Glutamatergic neuron (in vitro differentiated cells): ENCODE results near the gene SPPL2C. TPM values are rescaled to one million over a fixed set of nuclear protein-coding genes. Genes with fewer than 3 reads are reported as not detected.
A peak's percentile ranks its signal among the peaks of the same experiment; 100 is the strongest.

Experiments used
- DNase-seq: peaks from one replicate; pipeline ENCODE4 v3.0.0; 2022
- H3K27ac Mint-ChIP-seq: one replicate; pipeline ENCODE4 v1.8.0; 2020; ENCODE audit warnings: mild to moderate bottlenecking, mixed read lengths, inconsistent platforms; ENCODE audit not compliant: unreplicated experiment
- H3K27me3 Mint-ChIP-seq: one replicate; pipeline ENCODE4 v1.8.0; 2020; ENCODE audit warnings: mild to moderate bottlenecking, moderate library complexity, mixed read lengths, inconsistent platforms; ENCODE audit not compliant: unreplicated experiment
- H3K36me3 Mint-ChIP-seq: one replicate; pipeline ENCODE4 v1.8.0; 2020; ENCODE audit warnings: mild to moderate bottlenecking, mixed read lengths, inconsistent platforms; ENCODE audit not compliant: unreplicated experiment
- H3K4me1 Mint-ChIP-seq: one replicate; pipeline ENCODE4 v1.8.0; 2020; ENCODE audit warnings: mild to moderate bottlenecking, low read depth, mixed read lengths, inconsistent platforms; ENCODE audit not compliant: unreplicated experiment
- H3K4me3 Mint-ChIP-seq: one replicate; pipeline ENCODE4 v1.8.0; 2020; ENCODE audit warnings: mild to moderate bottlenecking, mixed read lengths, inconsistent platforms; ENCODE audit not compliant: unreplicated experiment
- H3K9me3 Mint-ChIP-seq: one replicate; pipeline ENCODE4 v1.8.0; 2020; ENCODE audit warnings: mild to moderate bottlenecking, moderate library complexity, mixed read lengths, inconsistent platforms; ENCODE audit not compliant: unreplicated experiment
- CTCF ChIP-seq: fragments of 200-600 bp; sonication (generic); IDR thresholded peaks from one replicate; pipeline ENCODE4 v1.5.0; 2021; ENCODE audit not compliant: partially characterized antibody, unreplicated experiment
- long read RNA-seq: library from polyadenylated mRNA; unstranded; transcript quantifications from one replicate; pipeline ENCODE4 v2.0.0, GENCODE V29; 2020; ENCODE audit not compliant: unreplicated experiment
- total RNA-seq: library from RNA; stranded (reverse); fragmentation: NEBNext Ultra II Directional; extraction: Animal tissue kit (Norgen Biotek cat#: 25700); gene quantifications from one replicate; pipeline ENCODE4 v1.2.1, GENCODE V29; 2021; ENCODE audit not compliant: unreplicated experiment

Gene SPPL2C
- not detected for total RNA-seq
- long read RNA-seq: 0 reads

- Mint-ChIP-seq H3K9me3 (peaks cover 5% of the 10 kb centered on the region), H3K27ac (no peak within 1 kb of the TSS), H3K27me3 (no peaks in the 10 kb centered on the region), H3K36me3 (no peaks in the 10 kb centered on the region), H3K4me3 (no peak within 1 kb of the TSS), H3K4me1 (peaks cover 12% of the 10 kb centered on the region)
- no peak for DNase-seq
- TF ChIP-seq CTCF: no peak
These were observed at the start of gene SPPL2C for GRCh38 chr17:45844695-45845375. Gene SPPL2C, plus strand, starts transcription at chr17:45844881. Its CDS starts 26 bp downstream, at chr17:45844907.

- TF ChIP-seq CTCF: no peak
- no peaks in the 10 kb centered on the region for H3K36me3 Mint-ChIP-seq
- peaks cover 4% of the 10 kb centered on the region for H3K9me3 Mint-ChIP-seq
- H3K27me3 Mint-ChIP-seq: peaks cover 6% of the 10 kb centered on the region
- H3K4me1 Mint-ChIP-seq: peaks cover 3% of the 10 kb centered on the region
- no peak for DNase-seq
- no peak overlapping the region for H3K27ac Mint-ChIP-seq
- H3K4me3 Mint-ChIP-seq: no peak overlapping the region
These were observed 43.9 kb upstream of the SPPL2C start for GRCh38 chr17:45800816-45801215.

- Mint-ChIP-seq H3K4me3 (no peak overlapping the region), H3K27me3 (peaks cover 6% of the 10 kb centered on the region), H3K4me1 (peaks cover 3% of the 10 kb centered on the region), H3K27ac (no peak overlapping the region), H3K9me3 (peaks cover 4% of the 10 kb centered on the region), H3K36me3 (no peaks in the 10 kb centered on the region)
- DNase-seq: no peak
- TF ChIP-seq CTCF: no peak
These were observed 43.3 kb upstream of the SPPL2C start for GRCh38 chr17:45801421-45801820.

GRCh38 chr17:45808845-45809244, 35.8 kb upstream of the SPPL2C start:
- no peak for DNase-seq
- peaks cover 5% of the 10 kb centered on the region for H3K27me3 Mint-ChIP-seq
- no peak overlapping the region for H3K4me3 Mint-ChIP-seq
- TF ChIP-seq CTCF: no peak
- no peaks in the 10 kb centered on the region for H3K9me3 Mint-ChIP-seq
- H3K27ac Mint-ChIP-seq: peak overlapping the region; percentile 31
- H3K36me3 Mint-ChIP-seq: no peaks in the 10 kb centered on the region
- peaks cover 4% of the 10 kb centered on the region for H3K4me1 Mint-ChIP-seq

- H3K4me1 Mint-ChIP-seq: peaks cover 4% of the 10 kb centered on the region
- H3K27me3 Mint-ChIP-seq: peaks cover 5% of the 10 kb centered on the region
- peaks cover 2% of the 10 kb centered on the region for H3K9me3 Mint-ChIP-seq
- no peaks in the 10 kb centered on the region for H3K36me3 Mint-ChIP-seq
- TF ChIP-seq CTCF: no peak
- no peak overlapping the region for H3K27ac Mint-ChIP-seq
- DNase-seq: no peak
- H3K4me3 Mint-ChIP-seq: no peak overlapping the region
These were observed 35.2 kb upstream of the SPPL2C start for GRCh38 chr17:45809499-45809898.
